ENCODE measurements around the gene CNNM4. TPM values are rescaled to one million over a fixed set of nuclear protein-coding genes. Genes with fewer than 3 reads are reported as not detected.

The CNNM4 gene
- 10 to 100 TPM in 1 of 2 donors, 1 to 10 TPM in 1; 9.2 to 13.9 TPM for total RNA-seq

GRCh38 chr2:96760036-96760985 is at the start of gene CNNM4:
TSS of gene CNNM4 (plus strand) at chr2:96760902. CDS start at chr2:96761000, 98 bp downstream.
- Histone ChIP-seq H3K4me1 (replicated peaks) (peaks cover 6% of the 10 kb centered on the region), H3K27me3 (replicated peaks; ENCODE audit: insufficient read depth) (no peaks in the 10 kb centered on the region), H3K4me3 (peak within 1 kb of the TSS; percentile 50 to 66), H3K9me3 (no peaks in the 10 kb centered on the region), H3K27ac (peak within 1 kb of the TSS; percentile 77 to 78), H3K36me3 (no peaks in the 10 kb centered on the region)
- peak; percentile 49 for TF ChIP-seq POLR2A (IDR thresholded peaks at IDR 0.05)
- TF ChIP-seq, protein P1, sequence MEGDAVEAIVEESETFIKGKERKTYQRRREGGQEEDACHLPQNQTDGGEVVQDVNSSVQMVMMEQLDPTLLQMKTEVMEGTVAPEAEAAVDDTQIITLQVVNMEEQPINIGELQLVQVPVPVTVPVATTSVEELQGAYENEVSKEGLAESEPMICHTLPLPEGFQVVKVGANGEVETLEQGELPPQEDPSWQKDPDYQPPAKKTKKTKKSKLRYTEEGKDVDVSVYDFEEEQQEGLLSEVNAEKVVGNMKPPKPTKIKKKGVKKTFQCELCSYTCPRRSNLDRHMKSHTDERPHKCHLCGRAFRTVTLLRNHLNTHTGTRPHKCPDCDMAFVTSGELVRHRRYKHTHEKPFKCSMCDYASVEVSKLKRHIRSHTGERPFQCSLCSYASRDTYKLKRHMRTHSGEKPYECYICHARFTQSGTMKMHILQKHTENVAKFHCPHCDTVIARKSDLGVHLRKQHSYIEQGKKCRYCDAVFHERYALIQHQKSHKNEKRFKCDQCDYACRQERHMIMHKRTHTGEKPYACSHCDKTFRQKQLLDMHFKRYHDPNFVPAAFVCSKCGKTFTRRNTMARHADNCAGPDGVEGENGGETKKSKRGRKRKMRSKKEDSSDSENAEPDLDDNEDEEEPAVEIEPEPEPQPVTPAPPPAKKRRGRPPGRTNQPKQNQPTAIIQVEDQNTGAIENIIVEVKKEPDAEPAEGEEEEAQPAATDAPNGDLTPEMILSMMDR (IDR thresholded peaks at IDR 0.05): peak in 2 of 4 experiments; percentile 38 to 49
- peak; percentile 81 for TF ChIP-seq POLR2AphosphoS5 (IDR thresholded peaks at IDR 0.05)
- DNase-seq (ENCODE audit: low spot score): peak; percentile 97
- intact Hi-C loops (cut with DNase I): loop anchor here (5.0 kb wide), 3 partner anchors 42 to 233 kb away; no protein-coding TSS in a partner anchor
- 5% methylated on average over 48 of the region's 62 CpGs for WGBS

DNA sequence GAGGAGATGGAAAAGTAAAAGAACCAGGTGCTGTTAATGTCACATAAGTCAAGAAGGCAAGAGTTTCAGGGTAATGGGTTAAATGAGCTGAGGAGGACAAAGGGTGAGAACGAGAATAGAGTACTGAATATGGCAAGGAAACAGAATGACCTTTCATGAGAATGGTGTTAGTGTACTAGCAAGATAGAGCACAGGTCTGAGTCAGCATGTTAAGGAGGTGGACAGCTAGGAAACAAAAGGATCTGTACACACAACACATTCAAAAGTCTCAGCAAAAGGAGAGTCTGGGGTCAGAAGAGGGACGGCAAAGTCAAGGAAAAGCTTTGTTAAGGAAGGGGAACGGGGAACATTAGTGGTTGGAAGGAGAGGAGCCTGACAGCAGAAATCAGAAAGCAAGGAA is 49.7 kb upstream of the CNNM4 start:
- intact Hi-C loops (cut with DNase I): no loop called here
- 88% methylated on average over 3 of the region's 3 CpGs for WGBS
- H3K36me3 ChIP-seq: peaks cover 7 to 32% of the 10 kb centered on the region in 2 donors

DNA sequence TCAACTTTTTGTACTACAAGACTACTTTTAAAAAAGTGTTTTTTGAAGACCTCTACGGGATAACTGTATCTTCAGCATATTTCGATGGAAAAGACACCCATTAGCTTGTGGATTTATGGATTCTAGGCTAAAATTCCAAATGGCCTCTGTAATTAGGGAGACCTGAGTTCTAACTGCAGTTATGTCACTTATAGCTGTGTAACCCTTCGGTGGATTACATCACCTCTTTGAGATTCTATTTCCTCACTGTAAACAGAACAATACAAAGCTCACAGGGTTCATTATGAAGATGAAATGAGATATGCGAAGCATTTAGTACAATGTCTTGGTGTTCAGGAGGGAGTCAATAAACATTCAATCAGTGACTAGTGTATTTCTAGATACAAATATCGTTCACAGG is 45.0 kb upstream of the CNNM4 start:
- TF ChIP-seq POLR2A (IDR thresholded peaks at IDR 0.05): no peak
- TF ChIP-seq, protein P1 (IDR thresholded peaks at IDR 0.05): no peak
- TF ChIP-seq POLR2AphosphoS5 (IDR thresholded peaks at IDR 0.05): no peak
- no peaks in the 10 kb centered on the region for H3K4me1 ChIP-seq (replicated peaks)
- no peaks in the 10 kb centered on the region for H3K27me3 ChIP-seq (replicated peaks; ENCODE audit: insufficient read depth)
- no peak overlapping the region for H3K4me3 ChIP-seq
- no peaks in the 10 kb centered on the region for H3K9me3 ChIP-seq
- intact Hi-C loops (cut with DNase I): no loop called here
- DNase-seq (ENCODE audit: low spot score): no peak
- H3K27ac ChIP-seq: no peak overlapping the region
- peaks cover 5 to 9% of the 10 kb centered on the region in 2 donors for H3K36me3 ChIP-seq
- whole genome bisulfite sequencing: 87% methylated on average over 5 of the region's 5 CpGs

More for the DNA sequence above, 49.7 kb upstream of the CNNM4 start:
- no peak overlapping the region for H3K4me3 ChIP-seq
- H3K9me3 ChIP-seq: no peaks in the 10 kb centered on the region
- no peaks in the 10 kb centered on the region for H3K27me3 ChIP-seq (replicated peaks; ENCODE audit: insufficient read depth)
- H3K27ac ChIP-seq: no peak overlapping the region
- no peaks in the 10 kb centered on the region for H3K4me1 ChIP-seq (replicated peaks)
- no peak for TF ChIP-seq POLR2A (IDR thresholded peaks at IDR 0.05)
- TF ChIP-seq, protein P1 (IDR thresholded peaks at IDR 0.05): no peak
- TF ChIP-seq POLR2AphosphoS5 (IDR thresholded peaks at IDR 0.05): no peak
- no peak for DNase-seq (ENCODE audit: low spot score)

DNA sequence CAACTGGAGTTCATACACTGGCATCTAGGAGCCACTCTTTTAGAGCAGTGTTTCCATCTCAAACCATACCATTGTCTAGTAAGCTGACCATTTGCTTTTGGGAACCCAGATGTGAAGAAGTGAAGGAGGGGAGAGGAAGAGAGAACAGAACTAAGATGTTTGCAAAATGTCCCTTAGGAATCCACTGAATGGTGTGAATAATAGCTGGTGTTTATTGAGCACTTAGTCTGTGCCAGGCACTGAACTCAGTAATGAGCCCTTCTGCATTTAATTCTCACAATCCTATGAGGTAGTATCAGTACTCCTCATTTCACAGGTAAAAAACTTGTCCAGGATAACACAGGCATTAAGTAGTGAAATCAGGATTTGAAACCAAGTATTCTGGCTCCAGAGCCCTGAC is 44.3 kb upstream of the CNNM4 start:
- no peak for DNase-seq (ENCODE audit: low spot score)
- TF ChIP-seq, protein P1 (IDR thresholded peaks at IDR 0.05): no peak
- TF ChIP-seq POLR2A (IDR thresholded peaks at IDR 0.05) (no peak), POLR2AphosphoS5 (IDR thresholded peaks at IDR 0.05) (no peak)
- peaks cover 2 to 4% of the 10 kb centered on the region in 2 donors for H3K36me3 ChIP-seq
- no peaks in the 10 kb centered on the region for H3K27me3 ChIP-seq (replicated peaks; ENCODE audit: insufficient read depth)
- no peaks in the 10 kb centered on the region for H3K9me3 ChIP-seq
- H3K4me1 ChIP-seq (replicated peaks): no peaks in the 10 kb centered on the region
- intact Hi-C loops (cut with DNase I): no loop called here
- H3K4me3 ChIP-seq: no peak overlapping the region
- H3K27ac ChIP-seq: no peak overlapping the region
